HepG2 (cell line): ENCODE measurements around the gene STK10. TPM values are rescaled to one million over a fixed set of nuclear protein-coding genes. Genes with fewer than 3 reads are reported as not detected.

Experiments used
- ATAC-seq: fragments of 200-7000 bp; cut with Tn5 transposase; 3 replicates; pipeline ENCODE4 v1.9.1; 2020; ENCODE audit warnings: mild to moderate bottlenecking, moderate library complexity
- BruUV-seq: library from RNA; stranded (reverse); fragments of 400-500 nt; replicated peaks from 2 replicates; lab custom pipeline; 2021; lab: Mats Ljungman, UMichigan
- CTCF ChIA-PET: fragments of 300-600 bp; formaldehyde crosslinking; extraction: SDS; loops from one replicate; lab custom pipeline; 2021; ENCODE audit warnings: low total read pairs, inconsistent platforms, low intra/inter-chr PET ratio; lab: Yijun Ruan, JAX
- POLR2A ChIA-PET: fragments of 350-600 bp; sonication (Branson Sonifier 250); formaldehyde crosslinking; loops from one replicate; lab custom pipeline; 2020; ENCODE audit warnings: antibody characterized with exemption, inconsistent platforms; lab: Yijun Ruan, JAX
- DNase-seq: peaks from one replicate; pipeline ENCODE4 v3.0.0-alpha.2; 2015; ENCODE audit warnings: low spot score
- FAIRE-seq: peaks from 3 replicates; lab custom pipeline; 2011; peaks lifted over from hg19 to GRCh38; lab: Jason Lieb, UNC
- H2AFZ ChIP-seq: one replicate; pipeline ENCODE4 v1.6.1; 2011; ENCODE audit warnings: low read length, inconsistent platforms
- H3K27ac ChIP-seq: fragments of 300-600 bp; 3 replicates; pipeline ENCODE4 v1.8.0; 2011; ENCODE audit warnings: mixed run types, mild to moderate bottlenecking, mixed read lengths, low read length, inconsistent platforms; ENCODE audit not compliant: insufficient read depth; ENCODE audit errors: extremely low read length
- H3K27me3 ChIP-seq, 2 experiments: fragments of 200-600 bp in 1 of 2; 2 replicates in 1 of 2; 3 replicates in 1 of 2; pipeline versions ENCODE4 v1.6.0 to v1.8.0; 2011; ENCODE audit warnings: low read length in 2 of 2, mild to moderate bottlenecking in 2 of 2, moderate library complexity in 2 of 2, inconsistent platforms in 1 of 2; ENCODE audit not compliant: insufficient read depth in 2 of 2, control insufficient read depth in 1 of 2
- H3K36me3 ChIP-seq, 2 experiments: fragments of 200-600 bp in 1 of 2; replicated peaks in 1 of 2; 2 replicates in 1 of 2; 3 replicates in 1 of 2; pipeline versions ENCODE4 v1.5.1 to v1.8.0; 2011; ENCODE audit warnings: low read length in 2 of 2, inconsistent platforms in 1 of 2; ENCODE audit not compliant: insufficient read depth in 2 of 2, control insufficient read depth in 1 of 2
- H3K4me1 ChIP-seq: 2 replicates; pipeline ENCODE4 v1.5.1; 2012; ENCODE audit warnings: low read length, inconsistent platforms; ENCODE audit not compliant: insufficient read depth
- H3K4me2 ChIP-seq: 2 replicates; pipeline ENCODE4 v1.6.0; 2011; ENCODE audit warnings: low read depth, low read length, inconsistent platforms
- H3K4me3 ChIP-seq, 3 experiments: fragments of 200-600 bp in 1 of 3; sonication (generic), shearing (Covaris generic) in 1 of 3; replicated peaks in 1 of 3; 2 replicates each; pipeline ENCODE4 v1.5.1; 2011 to 2016; ENCODE audit warnings: low read length in 3 of 3, inconsistent platforms in 2 of 3, low read depth in 2 of 3, mild to moderate bottlenecking in 2 of 3, control low read depth in 1 of 3, mixed read lengths in 1 of 3; ENCODE audit not compliant: insufficient read depth in 1 of 3
- H3K79me2 ChIP-seq: one replicate; pipeline ENCODE4 v1.6.1; 2011; ENCODE audit warnings: low read length, inconsistent platforms; ENCODE audit not compliant: insufficient read depth
- H3K9ac ChIP-seq: 2 replicates; pipeline ENCODE4 v1.6.0; 2011; ENCODE audit warnings: mild to moderate bottlenecking, low read depth, low read length, inconsistent platforms; ENCODE audit not compliant: insufficient read depth
- H3K9me3 ChIP-seq: 2 replicates; pipeline ENCODE4 v1.5.1; 2012; ENCODE audit warnings: mild to moderate bottlenecking, low read length
- H4K20me1 ChIP-seq: 2 replicates; pipeline ENCODE4 v1.6.0; 2011; ENCODE audit warnings: inconsistent platforms, mild to moderate bottlenecking, low read length, moderate library complexity; ENCODE audit not compliant: insufficient read depth
- FOXK1 ChIP-seq: sonication (generic); formaldehyde crosslinking; IDR thresholded peaks from 2 replicates; pipeline ENCODE4 v1.4.0; 2020; ENCODE audit warnings: low read depth, missing genetic modification reagents, borderline replicate concordance
- KAT8 ChIP-seq: IDR thresholded peaks from 2 replicates; pipeline ENCODE4 v1.6.1; 2016; ENCODE audit warnings: missing genetic modification reagents, missing compliant biosample characterization
- MED8 ChIP-seq: sonication (generic); formaldehyde crosslinking; IDR thresholded peaks from 2 replicates; pipeline ENCODE4 v1.8.1; 2023; ENCODE audit warnings: mild to moderate bottlenecking, missing genetic modification reagents; ENCODE audit not compliant: insufficient replicate concordance
- ZNF550 ChIP-seq: sonication (generic); formaldehyde crosslinking; IDR thresholded peaks from 2 replicates; pipeline ENCODE4 v1.4.0; 2020; ENCODE audit warnings: mild to moderate bottlenecking, missing genetic modification reagents, borderline replicate concordance
- WGBS: methylation state at CpG from one replicate; pipeline ENCODE4 v1.1.6; 2017; ENCODE audit warnings: low lambda C conversion rate; 5-methylcytosine and 5-hydroxymethylcytosine counted together
- in situ Hi-C: cut with HindIII; loops from 2 replicates; pipeline ENCODE4 v1.10.0; 2017; ENCODE audit warnings: low pct_unique_long_range_greater_than_20kb; ENCODE audit not compliant: extremely low pct_ligation_motif_present
- intact Hi-C: fragments of 100-400 bp; cut with micrococcal nuclease; formaldehyde crosslinking; loops from one replicate; pipeline ENCODE4 v1.10.0; 2022; ENCODE audit not compliant: unreplicated experiment
- polyA plus RNA-seq, 8 experiments: library from polyadenylated mRNA; depleted of rRNA in 3 of 8; stranded (reverse) in 7 of 8; unstranded in 1 of 8; fragments of >200 nt; fragmentation: Illumina TruSeq in 4 of 8; extraction: Trizol in 4 of 8; gene quantifications; 2 replicates each; pipeline versions ENCODE4 v1.2.1 to v1.2.3, GENCODE V29; 2011 to 2016; ENCODE audit warnings: low read depth in 4 of 8, missing spikeins in 1 of 8, mixed read lengths in 1 of 8; ENCODE audit not compliant: insufficient read depth in 1 of 8
- total RNA-seq, 5 experiments: library from RNA; depleted of rRNA; stranded (reverse); fragments of >200 nt; fragmentation: Illumina TruSeq; extraction: Trizol; gene quantifications; 2 replicates each; pipeline ENCODE4 v1.2.3, GENCODE V29; 2016; ENCODE audit warnings: low read depth in 1 of 5
- TF ChIP-seq, protein P1 (sequence below): sonication (generic); formaldehyde crosslinking; conservative IDR thresholded peaks from 2 replicates; pipeline ENCODE4 v1.4.0; 2020; ENCODE audit warnings: missing genetic modification reagents
- TF ChIP-seq, protein P2 (sequence below): sonication (generic); formaldehyde crosslinking; IDR thresholded peaks from 2 replicates; pipeline ENCODE4 v1.4.0; 2020; ENCODE audit warnings: mild to moderate bottlenecking, missing genetic modification reagents

Gene STK10
- total and polyA plus RNA-seq, 2 of the 13 experiments (the other 11 are each of a cell fraction or from before 2014, with no cell fraction given): 7.0 to 7.2 TPM

DNA sequence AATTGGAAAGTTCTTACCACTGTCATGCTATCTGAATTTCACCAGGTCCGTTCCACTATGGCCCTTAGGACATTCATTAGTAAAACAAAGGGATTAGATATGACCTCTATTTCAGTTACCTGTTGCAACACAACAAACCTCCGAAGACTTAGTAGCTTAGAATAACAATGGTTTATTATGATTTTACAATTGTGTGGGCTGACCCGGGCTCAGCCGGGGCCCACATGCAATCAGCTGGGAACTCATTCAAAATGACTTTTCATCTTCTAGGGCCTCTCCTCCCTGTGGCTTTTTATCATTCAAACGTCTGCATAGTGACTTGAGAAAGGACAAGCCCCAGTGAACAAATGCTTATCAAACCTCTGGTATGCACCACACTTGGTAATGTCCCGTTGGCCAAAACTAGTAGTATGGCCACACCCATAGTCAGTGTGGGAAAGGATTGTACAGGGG is 179.3 kb downstream of the STK10 start (continued):
- TF ChIP-seq, protein P1, sequence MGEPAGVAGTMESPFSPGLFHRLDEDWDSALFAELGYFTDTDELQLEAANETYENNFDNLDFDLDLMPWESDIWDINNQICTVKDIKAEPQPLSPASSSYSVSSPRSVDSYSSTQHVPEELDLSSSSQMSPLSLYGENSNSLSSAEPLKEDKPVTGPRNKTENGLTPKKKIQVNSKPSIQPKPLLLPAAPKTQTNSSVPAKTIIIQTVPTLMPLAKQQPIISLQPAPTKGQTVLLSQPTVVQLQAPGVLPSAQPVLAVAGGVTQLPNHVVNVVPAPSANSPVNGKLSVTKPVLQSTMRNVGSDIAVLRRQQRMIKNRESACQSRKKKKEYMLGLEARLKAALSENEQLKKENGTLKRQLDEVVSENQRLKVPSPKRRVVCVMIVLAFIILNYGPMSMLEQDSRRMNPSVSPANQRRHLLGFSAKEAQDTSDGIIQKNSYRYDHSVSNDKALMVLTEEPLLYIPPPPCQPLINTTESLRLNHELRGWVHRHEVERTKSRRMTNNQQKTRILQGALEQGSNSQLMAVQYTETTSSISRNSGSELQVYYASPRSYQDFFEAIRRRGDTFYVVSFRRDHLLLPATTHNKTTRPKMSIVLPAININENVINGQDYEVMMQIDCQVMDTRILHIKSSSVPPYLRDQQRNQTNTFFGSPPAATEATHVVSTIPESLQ: no peak
- TF ChIP-seq KAT8 (CRISPR knock-in tag) (no peak), ZNF550 (CRISPR knock-in tag) (no peak)

DNA sequence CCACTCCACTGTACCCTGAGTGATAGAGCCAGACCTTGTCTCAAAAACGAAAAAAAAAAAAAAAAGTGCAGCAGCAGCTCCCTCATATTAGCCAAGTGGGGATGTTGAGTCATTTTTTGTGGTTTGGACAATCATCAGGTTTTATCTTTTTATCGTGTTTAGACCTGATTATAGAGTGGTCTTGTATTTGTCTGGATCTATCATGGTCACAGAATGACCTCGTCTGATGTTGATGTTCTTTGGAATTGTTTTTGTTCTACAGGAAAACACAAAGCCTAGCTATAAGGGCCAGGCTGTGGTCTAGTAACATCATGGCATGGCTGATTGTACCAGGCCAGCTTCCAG is 179.9 kb downstream of the STK10 start:
- intact Hi-C loops: no loop called here
- FAIRE-seq (no peak), ATAC-seq (no peak)

More for the DNA sequence above, 179.9 kb downstream of the STK10 start:
- Histone ChIP-seq H3K4me3 (peak overlapping the region; percentile 78 to 99 (median 93); a peak in 5 of 6 replicates), H3K79me2 (peaks cover 33% of the 10 kb centered on the region), H3K4me2 (peak overlapping the region; percentile 86), H3K9me3 (no peaks in the 10 kb centered on the region), H3K36me3 (no peaks in the 10 kb centered on the region), H2AFZ (no peak overlapping the region), H4K20me1 (peaks cover 15% of the 10 kb centered on the region), H3K27ac (no peak overlapping the region), H3K27me3 (peaks cover 0 to 4% of the 10 kb centered on the region in 2 experiments; a peak in 1 of 5 replicates), H3K9ac (peak overlapping the region; percentile 97; the same call in 1 of the 2 replicates), H3K4me1 (peaks cover 37% of the 10 kb centered on the region)
- 24% methylated on average over 3 of the region's 3 CpGs for WGBS
- in situ Hi-C loops: no loop called here
- POLR2A ChIA-PET: interaction anchor here (1.3 to 1.7 kb wide), 2 partner anchors 8 to 20 kb away, joined by 3 to 4 read pairs; no protein-coding TSS in a partner anchor
- BruUV-seq: no TSS peak
- TF ChIP-seq, protein P2, sequence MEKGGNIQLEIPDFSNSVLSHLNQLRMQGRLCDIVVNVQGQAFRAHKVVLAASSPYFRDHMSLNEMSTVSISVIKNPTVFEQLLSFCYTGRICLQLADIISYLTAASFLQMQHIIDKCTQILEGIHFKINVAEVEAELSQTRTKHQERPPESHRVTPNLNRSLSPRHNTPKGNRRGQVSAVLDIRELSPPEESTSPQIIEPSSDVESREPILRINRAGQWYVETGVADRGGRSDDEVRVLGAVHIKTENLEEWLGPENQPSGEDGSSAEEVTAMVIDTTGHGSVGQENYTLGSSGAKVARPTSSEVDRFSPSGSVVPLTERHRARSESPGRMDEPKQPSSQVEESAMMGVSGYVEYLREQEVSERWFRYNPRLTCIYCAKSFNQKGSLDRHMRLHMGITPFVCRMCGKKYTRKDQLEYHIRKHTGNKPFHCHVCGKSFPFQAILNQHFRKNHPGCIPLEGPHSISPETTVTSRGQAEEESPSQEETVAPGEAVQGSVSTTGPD (CRISPR knock-in tag): no peak
- TF ChIP-seq MED8 (CRISPR knock-in tag) (no peak), FOXK1 (CRISPR knock-in tag) (no peak)
- CTCF ChIA-PET: no interaction called here
- no peak for DNase-seq
